NT2/D1 (cell line): ENCODE data around the gene PTPRT.

Experiments
- DNase-seq: peaks from one replicate; pipeline ENCODE4 v3.0.0-alpha.2; 2011; ENCODE audit warnings: low read depth, low spot score
- H3K27me3 ChIP-seq: 2 replicates; pipeline ENCODE4 v1.6.0; 2011; ENCODE audit warnings: mild to moderate bottlenecking; ENCODE audit not compliant: insufficient read length, insufficient read depth
- H3K36me3 ChIP-seq: 2 replicates; pipeline ENCODE4 v1.6.1; 2011; ENCODE audit warnings: mild to moderate bottlenecking, low read length, mixed read lengths; ENCODE audit not compliant: insufficient read depth, insufficient read length
- H3K4me1 ChIP-seq: 2 replicates; pipeline ENCODE4 v1.5.1; 2011; ENCODE audit not compliant: insufficient read depth, insufficient read length
- H3K4me3 ChIP-seq: 2 replicates; pipeline ENCODE4 v1.5.1; 2011; ENCODE audit warnings: low read depth; ENCODE audit not compliant: insufficient read length
- H3K9ac ChIP-seq: 2 replicates; pipeline ENCODE4 v1.6.0; 2011; ENCODE audit warnings: low read depth; ENCODE audit not compliant: insufficient read length
- H3K9me3 ChIP-seq: 2 replicates; pipeline ENCODE4 v1.5.1; 2011; ENCODE audit warnings: mild to moderate bottlenecking, low read length; ENCODE audit not compliant: insufficient read depth
- SUZ12 ChIP-seq: IDR thresholded peaks from 2 replicates; pipeline ENCODE4 v1.6.1; 2011; ENCODE audit not compliant: insufficient read length, insufficient read depth; ENCODE audit errors: extremely low read depth
- YY1 ChIP-seq: IDR thresholded peaks from 2 replicates; pipeline ENCODE4 v1.6.1; 2011; ENCODE audit not compliant: insufficient read length, insufficient read depth
- ZNF274 ChIP-seq: IDR thresholded peaks from 2 replicates; pipeline ENCODE4 v1.6.1; 2011; ENCODE audit warnings: mild to moderate bottlenecking, low read depth, low read length

Gene PTPRT

DNA sequence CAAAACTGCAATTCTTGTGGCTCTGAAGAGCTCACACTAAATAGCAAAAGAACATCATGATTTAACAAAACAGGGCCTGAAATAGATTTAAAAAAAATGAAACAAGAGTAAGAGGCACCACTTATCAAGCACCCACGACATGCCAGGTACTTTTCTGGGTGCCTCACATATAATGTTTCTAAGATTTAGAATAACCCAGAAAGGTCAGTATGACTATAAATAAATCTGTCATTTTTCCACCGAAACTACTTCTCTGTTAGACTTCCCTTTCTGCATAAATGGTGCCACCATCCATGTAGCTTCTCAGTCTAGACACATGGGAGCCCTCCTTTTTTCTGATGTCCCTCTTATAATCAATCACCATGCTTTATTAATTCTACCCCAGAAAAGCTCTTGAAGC is 919.2 kb downstream of the PTPRT start:
- H3K9me3 ChIP-seq = no peaks in the 10 kb centered on the region
- no peak for TF ChIP-seq ZNF274
- no peak for TF ChIP-seq YY1
- TF ChIP-seq SUZ12 = no peak
- H3K4me3 ChIP-seq = no peak overlapping the region
- DNase-seq = no peak
- no peak overlapping the region for H3K9ac ChIP-seq
- H3K36me3 ChIP-seq = no peaks in the 10 kb centered on the region
- no peaks in the 10 kb centered on the region for H3K27me3 ChIP-seq
- no peaks in the 10 kb centered on the region for H3K4me1 ChIP-seq

DNA sequence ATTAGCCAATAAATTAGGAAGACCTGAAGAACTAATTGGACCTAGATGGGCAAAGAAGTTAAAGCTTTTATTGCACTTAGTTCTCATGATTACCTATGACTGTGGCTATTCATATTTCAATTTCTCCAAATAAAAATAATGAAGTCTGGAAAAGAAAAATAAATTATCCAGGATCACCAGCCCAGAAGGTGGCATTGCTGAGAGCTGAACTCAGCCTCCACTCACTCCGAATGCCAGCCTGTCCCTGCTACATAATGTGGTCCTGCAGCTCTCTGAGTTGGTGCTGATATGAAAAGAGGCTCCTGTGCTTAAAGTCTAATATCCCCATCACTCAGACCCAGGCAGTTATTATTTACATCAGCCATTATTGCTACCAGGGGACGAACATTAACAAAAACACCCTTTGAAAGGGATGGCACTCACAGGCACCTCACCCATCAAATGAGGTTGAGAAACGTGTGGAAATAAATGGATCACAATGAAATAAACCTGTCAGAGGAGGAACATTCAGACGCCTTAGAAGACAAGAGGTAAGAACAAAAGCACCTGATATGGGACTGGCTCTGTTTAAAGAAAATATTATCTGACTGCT is 921.8 kb downstream of the PTPRT start:
- Histone ChIP-seq H3K4me3 (no peak overlapping the region), H3K4me1 (no peaks in the 10 kb centered on the region), H3K36me3 (no peaks in the 10 kb centered on the region), H3K9ac (no peak overlapping the region), H3K27me3 (no peaks in the 10 kb centered on the region), H3K9me3 (no peaks in the 10 kb centered on the region)
- no peak for TF ChIP-seq SUZ12
- TF ChIP-seq ZNF274 = no peak
- no peak for TF ChIP-seq YY1
- no peak for DNase-seq

DNA sequence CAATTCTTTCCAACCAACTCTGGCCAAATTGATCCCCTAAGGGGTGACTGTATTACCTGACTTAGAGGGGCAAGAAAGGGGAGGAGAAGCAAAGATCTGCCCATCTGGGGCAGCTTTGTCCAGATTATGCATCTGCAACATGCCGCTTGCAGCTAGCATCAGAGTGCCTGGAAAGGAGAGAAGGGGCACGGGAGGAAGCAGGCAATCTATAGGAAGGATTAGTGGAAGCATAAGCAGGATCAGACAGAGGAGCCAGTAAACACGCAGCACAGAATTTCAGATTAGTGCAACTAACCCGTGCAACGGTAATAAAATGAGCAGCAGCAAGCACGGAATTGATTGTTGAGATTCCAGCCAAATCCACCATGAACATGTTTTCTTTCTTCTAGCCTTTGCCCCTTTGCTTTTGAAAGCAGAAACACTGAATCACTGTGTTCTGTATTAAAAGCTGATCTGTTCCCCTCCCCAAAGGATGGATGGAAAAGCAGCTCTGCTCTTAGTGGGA is 927.9 kb downstream of the PTPRT start:
- H3K9me3 ChIP-seq = no peaks in the 10 kb centered on the region
- no peaks in the 10 kb centered on the region for H3K27me3 ChIP-seq
- TF ChIP-seq SUZ12 = no peak
- TF ChIP-seq ZNF274 = no peak
- TF ChIP-seq YY1 = no peak

DNA sequence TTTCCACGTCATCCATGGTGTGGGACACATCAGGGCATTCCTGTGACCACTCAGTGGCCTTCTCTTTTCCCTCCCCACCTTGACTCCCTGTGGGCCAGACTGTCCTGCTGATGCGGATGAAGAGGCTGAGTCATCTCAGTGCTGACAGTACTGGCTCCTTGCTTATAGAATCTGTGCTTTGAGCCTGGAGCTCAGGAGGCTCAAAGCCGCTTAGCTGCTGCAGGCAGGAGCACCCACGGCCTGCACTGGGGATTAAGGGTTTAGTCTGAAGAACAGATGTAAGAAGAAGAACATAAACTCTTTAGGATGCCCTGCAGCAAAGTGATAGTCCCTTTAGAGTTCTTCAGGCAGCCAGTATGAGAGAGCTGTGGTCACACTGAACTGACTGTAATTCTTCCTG is 929.5 kb downstream of the PTPRT start:
- no peak for DNase-seq
- Histone ChIP-seq H3K9me3 (no peaks in the 10 kb centered on the region), H3K4me1 (no peaks in the 10 kb centered on the region), H3K4me3 (no peak overlapping the region), H3K36me3 (no peaks in the 10 kb centered on the region), H3K9ac (no peak overlapping the region), H3K27me3 (no peaks in the 10 kb centered on the region)
- TF ChIP-seq YY1 = no peak
- no peak for TF ChIP-seq ZNF274
- TF ChIP-seq SUZ12 = no peak

More for the DNA sequence above, 927.9 kb downstream of the PTPRT start:
- DNase-seq = no peak
- Histone ChIP-seq H3K4me3 (no peak overlapping the region), H3K36me3 (no peaks in the 10 kb centered on the region), H3K4me1 (no peaks in the 10 kb centered on the region), H3K9ac (no peak overlapping the region)

DNA sequence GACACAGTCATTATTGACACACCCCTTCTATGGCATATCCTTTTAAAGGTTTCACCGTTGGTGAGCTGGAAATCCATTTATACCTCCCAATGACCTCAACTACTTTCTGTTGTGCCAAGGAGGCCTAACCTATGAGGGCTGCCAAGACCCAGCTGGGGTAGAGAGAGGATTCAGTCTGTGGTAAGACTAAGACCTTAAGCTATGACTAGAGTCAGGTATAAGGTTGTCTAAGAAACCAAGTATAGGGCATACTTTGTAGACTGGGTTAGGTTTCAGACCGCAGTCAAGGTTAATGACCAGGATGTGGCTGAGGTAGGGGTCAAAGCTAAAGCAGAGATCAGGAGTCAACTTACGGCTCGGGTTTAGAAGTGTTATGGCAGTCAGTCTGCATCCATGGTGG is 930.3 kb downstream of the PTPRT start:
- DNase-seq = no peak

DNA sequence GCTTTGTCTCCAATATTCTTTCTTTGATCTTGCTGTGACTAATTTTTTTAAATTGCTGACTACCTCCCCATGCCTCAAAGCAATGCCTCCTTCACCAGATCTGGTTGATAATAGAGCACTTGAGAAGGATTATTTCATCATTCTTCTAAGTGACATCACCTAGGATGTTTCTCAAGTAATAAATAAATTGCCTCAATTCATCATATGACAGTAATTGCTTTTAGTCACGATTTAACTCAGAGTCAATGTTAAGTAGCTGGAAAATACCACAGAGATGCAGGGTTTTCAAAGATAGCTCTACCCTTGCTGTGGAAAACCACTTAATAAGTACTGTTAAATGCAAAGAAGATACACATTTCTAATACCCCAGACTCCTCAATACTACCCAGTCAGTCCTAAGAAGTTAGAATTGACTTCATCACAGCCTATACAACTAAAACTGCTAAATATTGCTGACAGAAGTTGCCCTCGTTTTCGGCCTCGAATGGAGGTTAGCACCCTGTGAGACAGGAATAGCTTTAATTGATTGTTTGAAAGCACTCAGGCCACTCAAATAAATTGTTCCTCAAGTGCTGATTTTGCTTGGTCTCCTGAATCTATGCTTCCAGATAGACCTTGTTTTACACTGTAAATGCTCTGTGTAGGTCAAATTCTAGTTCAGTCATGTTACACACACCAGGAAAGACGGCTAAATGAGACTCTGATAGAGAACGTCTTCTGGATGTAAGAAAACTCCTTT is 931.0 kb downstream of the PTPRT start:
- H3K4me1 ChIP-seq = no peaks in the 10 kb centered on the region
- H3K27me3 ChIP-seq = no peaks in the 10 kb centered on the region
- no peak for DNase-seq
- H3K9ac ChIP-seq = no peak overlapping the region
- H3K4me3 ChIP-seq = no peak overlapping the region
- no peak for TF ChIP-seq SUZ12
- TF ChIP-seq YY1 = no peak
- TF ChIP-seq ZNF274 = no peak
- H3K36me3 ChIP-seq = no peaks in the 10 kb centered on the region
- H3K9me3 ChIP-seq = no peaks in the 10 kb centered on the region

More for the DNA sequence above, 930.3 kb downstream of the PTPRT start:
- H3K27me3 ChIP-seq = no peaks in the 10 kb centered on the region
- H3K4me1 ChIP-seq = no peaks in the 10 kb centered on the region
- TF ChIP-seq SUZ12 = no peak
- H3K4me3 ChIP-seq = no peak overlapping the region
- H3K36me3 ChIP-seq = no peaks in the 10 kb centered on the region
- H3K9ac ChIP-seq = no peak overlapping the region
- no peaks in the 10 kb centered on the region for H3K9me3 ChIP-seq

DNA sequence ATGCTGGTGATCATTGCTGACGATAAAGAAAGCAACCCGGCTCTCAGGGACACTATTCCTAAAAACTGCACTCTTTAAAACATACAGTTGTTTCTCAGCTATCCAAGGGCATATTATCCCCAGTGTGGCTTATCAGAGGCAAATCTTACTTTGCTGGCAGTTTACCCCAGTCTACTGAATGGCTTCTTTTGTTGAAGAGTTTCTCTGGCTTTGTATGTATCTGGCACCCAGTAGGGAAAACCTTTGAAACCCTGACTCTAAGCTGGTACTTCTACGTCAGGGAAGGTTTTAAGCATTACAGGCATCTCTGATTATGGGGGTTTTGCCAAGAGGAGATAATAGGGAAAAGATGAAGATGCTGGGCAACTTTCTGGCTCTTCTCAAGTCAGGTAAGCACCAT is 933.9 kb downstream of the PTPRT start:
- DNase-seq = no peak
- Histone ChIP-seq H3K9ac (no peak overlapping the region), H3K9me3 (no peaks in the 10 kb centered on the region), H3K4me3 (no peak overlapping the region), H3K27me3 (no peaks in the 10 kb centered on the region), H3K4me1 (no peaks in the 10 kb centered on the region), H3K36me3 (no peaks in the 10 kb centered on the region)
- TF ChIP-seq SUZ12 = no peak
- no peak for TF ChIP-seq ZNF274
- no peak for TF ChIP-seq YY1
